Stimulated activated CD4-positive, alpha-beta T cell treated with anti-CD3 and anti-CD28 coated beads, Interleukin-15, amount 100 ng/mL, for 24 hours (primary cell): Measurements from ENCODE around the gene KIAA0040.

Experiments used
- DNase-seq: peaks from one replicate; pipeline ENCODE4 v3.0.0-alpha.2; 2020

Gene KIAA0040

GRCh38 chr1:175169286-175170018 is 23.1 kb downstream of the KIAA0040 start:
- no peak for DNase-seq

GRCh38 chr1:175168782-175169181 is 23.8 kb downstream of the KIAA0040 start:
- no peak for DNase-seq

- DNase-seq = no peak
Measured at GRCh38 chr1:175167861-175168260, 24.7 kb downstream of the KIAA0040 start.

DNA sequence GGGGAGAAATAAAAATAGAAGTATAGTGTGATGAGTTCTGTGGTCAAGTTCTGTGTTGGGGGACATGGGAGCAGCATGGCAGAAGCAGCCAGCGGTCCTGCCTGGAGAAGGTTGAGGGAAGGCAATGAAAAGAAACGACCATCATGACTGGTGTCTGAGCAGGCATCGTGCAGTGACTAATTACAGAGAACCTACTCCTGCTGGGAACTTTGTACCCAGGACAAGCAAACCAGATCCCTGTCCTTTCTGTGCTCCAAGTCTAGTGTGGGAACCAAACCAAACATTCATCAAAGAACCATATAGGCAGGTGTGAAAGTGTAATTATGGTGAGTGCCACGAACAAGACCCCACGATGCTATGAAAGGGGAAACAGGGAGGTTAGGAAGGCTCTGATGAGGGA is 25.8 kb downstream of the KIAA0040 start:
- DNase-seq = no peak

GRCh38 chr1:175164751-175165150 is 27.8 kb downstream of the KIAA0040 start:
- no peak for DNase-seq

DNA sequence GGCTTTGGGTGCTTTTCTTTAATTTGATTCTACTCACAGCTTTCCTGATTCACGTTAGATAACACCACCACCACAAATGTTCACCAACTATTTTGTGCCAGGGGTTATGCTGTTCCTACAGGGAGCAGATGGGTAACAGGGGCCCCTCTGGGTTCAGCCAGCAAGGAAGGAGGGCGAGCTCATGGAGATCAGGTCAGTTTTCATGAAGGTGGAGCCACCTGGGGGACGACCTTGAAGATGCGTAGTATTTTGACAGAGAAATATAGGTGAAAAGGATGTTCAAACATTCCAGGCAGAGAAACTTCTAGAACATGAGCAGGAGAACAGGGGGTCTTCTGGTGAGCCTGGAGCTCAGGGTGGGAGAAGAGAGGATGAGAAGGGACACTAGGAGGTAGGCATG is 28.9 kb downstream of the KIAA0040 start:
- no peak for DNase-seq

- DNase-seq = no peak
Measured at GRCh38 chr1:175162955-175163354, 29.6 kb downstream of the KIAA0040 start.

GRCh38 chr1:175158170-175158591 is 34.4 kb downstream of the KIAA0040 start:
- peak; percentile 16 for DNase-seq

DNA sequence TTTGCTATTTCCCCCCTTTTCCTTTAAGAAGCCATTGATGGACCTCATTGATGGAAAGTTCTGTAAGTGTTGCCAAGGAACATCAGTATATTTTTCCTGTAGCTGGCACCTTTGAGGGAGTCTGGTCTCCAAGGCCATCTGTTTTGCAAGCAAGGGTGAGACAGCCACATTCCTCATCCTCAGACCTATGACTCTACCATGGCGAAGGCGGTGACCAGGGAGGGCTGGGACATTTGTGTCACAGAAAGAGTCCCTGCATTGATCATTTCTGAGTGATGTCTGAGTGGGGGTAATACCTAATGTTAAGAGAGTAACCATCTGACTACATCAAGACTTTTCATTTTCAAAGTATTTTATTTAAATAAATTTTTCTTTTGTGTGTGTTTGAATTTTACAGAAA is 35.4 kb downstream of the KIAA0040 start:
- DNase-seq = no peak

DNA sequence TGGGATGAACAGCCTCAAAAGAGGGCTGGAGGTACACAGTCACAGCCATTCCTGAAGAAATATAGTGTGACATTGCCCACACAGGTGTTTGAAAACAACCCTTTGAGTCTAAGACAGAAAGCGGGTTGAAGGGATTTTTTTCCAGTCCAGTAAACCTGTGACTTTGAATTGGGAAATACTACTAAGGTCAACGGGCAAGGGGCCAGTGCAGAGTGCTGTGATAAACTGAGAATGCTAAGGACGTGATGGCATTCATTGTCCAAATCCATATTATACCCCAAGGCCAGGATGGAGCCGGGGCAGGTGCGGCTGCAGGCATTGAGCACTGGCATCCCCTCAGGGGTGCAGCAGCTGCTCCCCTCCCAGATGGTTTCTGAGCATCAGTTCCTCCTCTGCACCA is 36.6 kb downstream of the KIAA0040 start:
- no peak for DNase-seq

DNA sequence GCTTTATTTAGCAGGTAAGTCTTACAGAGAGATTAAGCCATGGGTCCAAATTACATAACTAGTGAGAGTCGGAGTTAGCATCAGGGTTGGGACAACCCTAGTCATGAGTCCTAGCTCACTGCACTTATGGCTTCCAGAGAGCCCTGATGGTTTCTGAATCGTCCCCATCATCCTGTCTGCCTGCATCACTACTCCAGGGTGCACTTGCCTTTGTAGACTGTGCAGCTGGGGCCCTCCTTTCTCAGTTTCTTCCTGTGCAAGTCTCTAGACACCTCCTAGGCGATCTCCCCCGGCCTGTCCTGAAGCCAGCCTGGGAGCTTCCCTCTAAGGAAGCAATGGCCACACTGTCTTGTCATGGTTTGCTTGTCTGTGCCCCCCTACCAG is 37.1 kb downstream of the KIAA0040 start:
- no peak for DNase-seq

DNA sequence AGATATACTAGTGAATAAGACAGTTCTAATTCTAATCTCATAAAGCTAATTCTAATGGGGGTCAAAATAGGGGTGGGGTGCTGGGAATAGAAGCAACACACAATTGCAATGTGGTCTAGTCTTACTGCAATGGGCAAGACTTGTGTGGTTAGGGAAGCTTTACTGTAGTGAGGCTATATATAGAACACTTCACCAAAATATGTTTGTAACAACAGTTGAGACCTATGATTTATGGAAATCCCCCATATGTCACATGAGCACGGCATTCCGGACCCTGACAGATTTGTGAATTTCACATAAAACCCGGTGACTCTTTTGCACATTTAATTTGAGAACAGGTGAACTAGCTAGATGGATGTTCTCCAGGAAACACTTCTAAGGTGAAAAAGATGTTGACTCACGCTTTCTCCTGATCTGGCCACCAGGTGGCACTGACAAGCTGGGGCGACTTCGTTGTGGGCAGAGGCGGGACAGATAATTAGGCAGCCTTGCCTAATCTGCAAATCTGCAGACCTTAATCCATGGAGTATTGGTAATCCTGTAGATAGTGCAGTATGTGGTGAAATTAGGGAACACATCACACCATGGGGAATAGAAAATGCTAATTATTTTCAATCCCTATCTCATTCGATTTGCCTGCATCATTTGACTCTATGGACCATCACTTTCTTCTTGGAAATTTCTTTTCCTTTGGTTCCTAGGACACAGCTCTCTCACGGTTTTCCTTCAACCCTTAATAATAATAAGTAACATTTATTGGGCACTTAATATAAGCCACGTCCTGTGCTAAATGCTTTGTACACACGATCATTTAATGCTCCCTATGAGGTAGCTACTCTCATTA is 37.7 kb downstream of the KIAA0040 start:
- peak; percentile 81 for DNase-seq

- DNase-seq = peak; percentile 77
Measured at GRCh38 chr1:175152006-175152652, 40.4 kb downstream of the KIAA0040 start.

DNA sequence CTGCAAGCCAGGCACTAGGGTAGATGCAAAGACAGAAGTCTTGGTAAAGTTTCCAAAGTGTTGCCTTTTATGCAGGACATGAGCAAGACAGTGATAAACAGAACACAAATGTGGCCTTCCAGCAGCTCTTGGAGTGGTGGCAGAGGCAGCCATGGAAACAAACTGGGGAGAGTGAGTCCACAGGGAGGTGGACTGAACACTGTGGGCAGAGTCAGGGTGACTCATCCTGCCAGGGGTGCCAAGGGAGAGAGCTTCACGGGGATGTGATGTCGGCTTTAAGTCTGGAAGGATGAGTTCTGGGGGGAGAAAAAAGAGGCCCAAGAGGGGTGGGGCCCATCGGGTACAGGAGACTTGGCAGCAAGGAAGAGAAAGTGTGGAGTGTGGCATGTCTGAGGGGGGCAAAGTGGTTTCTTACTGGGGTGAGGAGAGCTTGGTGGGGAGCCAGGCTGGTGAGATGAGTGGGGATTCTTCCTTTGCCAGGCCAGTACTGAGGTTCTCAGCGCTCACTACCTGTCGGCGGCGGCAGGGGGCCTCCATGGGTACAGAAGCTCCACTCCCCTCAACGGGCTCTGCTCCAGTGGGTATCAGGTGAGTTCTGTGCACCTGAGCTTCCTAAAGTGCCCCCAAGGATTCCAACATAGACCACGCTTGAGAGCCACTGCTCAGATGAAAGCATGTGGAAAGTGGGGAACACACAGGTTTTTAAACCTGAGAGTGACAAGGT is 41.8 kb downstream of the KIAA0040 start:
- DNase-seq = no peak

DNA sequence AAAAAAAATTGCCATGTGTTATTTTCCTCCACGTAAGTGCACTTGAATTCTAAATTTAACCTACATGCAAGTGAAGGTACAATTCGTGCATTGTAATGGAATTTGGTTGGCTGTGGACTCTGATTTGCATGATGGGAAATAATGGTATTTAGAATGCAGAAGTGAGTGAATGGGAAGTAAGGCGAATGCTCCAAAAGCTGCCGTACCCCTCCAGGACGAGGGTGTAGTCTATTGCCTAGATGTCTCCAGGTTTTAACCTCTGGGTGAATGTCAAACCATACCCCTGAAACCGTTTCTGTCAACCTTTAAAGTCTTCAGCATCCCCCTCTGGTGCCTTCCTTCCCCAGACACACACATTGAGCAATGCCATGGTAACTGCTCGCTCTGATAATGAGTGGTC is 44.5 kb downstream of the KIAA0040 start:
- DNase-seq = no peak

DNA sequence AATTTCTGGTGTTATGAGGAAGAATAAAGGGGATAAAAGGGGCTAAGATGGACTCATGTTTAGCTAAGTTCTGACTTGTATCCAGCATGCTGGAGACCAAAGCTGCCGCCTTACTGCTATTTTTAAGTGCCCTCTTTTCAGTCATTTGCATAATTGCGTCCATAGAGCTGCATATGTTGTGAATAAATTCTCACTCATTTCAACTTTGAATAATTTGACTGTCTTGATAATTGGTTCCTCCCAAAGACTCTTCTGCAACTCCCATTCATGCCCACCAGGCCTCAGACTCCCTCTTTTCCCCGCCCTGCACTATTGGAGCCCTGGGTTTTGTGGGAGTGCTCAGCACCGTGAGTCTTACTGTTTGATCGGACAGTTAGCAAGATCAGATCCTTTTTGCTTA is 45.0 kb downstream of the KIAA0040 start:
- no peak for DNase-seq

DNA sequence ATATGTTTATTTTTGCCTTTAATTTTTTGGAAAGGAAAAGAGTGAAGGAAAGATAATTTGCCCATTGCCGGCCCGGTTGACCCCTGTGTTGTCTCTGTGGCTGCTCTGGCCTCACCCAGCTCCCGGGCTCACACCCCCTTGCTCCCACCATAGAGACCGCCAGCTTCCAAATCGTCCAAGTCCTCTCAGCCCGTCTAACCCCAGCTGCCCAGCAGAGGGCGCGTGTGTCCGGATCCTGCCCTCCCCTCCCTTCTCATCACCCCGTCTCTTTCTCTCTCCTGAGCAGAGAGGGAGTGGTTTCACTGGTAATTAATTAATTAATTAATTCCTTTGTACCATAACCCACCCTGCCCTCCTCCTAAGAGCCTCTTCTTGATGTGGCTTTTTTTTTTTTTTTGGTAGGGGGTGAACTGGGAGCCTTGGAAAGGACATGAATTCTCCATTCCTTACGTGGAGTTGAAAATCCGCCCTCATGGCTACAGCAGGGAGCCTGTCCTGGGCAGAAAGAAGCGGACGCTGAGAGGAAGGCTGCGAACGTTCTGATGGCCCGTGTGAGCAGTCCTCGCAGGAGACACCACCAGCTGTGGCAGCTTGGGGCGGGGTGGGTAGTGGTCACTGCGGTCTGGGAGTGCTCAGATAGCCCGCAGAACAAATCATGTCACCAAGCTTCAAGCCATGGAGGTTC is 45.9 kb downstream of the KIAA0040 start:
- DNase-seq = peak; percentile 83

DNA sequence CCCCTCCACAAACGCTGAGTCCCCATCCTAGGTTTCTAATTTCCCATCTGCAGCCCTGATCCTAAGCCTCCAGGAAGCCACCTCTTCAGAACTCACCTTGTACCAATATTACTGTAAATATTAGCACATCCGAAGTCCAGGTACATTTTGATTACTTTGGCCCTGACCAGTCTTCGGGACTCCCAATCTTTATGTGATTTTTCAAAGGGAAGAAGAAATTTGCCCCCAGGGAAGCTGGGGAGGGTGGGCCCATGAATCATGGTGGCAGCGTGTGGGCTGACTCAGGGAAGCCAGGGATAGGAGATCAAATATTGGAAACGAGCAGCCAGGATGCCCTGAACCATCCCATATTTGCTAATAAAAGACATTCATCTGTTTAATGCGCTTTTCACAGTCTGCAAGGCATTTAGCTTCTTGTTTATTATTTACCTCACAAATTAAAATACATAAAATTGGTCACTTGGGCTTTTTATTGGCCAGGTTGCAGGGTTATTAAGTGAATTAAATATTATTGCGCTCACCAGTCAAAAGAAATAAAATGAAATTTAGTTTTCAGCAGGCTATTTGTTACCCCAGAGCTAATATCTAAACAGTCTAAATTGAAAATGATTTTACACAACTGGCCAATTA is 46.6 kb downstream of the KIAA0040 start:
- no peak for DNase-seq

- no peak for DNase-seq
Measured at GRCh38 chr1:175138579-175138978, 54.0 kb downstream of the KIAA0040 start.

GRCh38 chr1:175137369-175137768 is 55.2 kb downstream of the KIAA0040 start:
- no peak for DNase-seq

- DNase-seq = no peak
Measured at GRCh38 chr1:175136246-175136645, 56.3 kb downstream of the KIAA0040 start.

GRCh38 chr1:175134500-175134899 is 58.1 kb downstream of the KIAA0040 start:
- DNase-seq = no peak
